CD4-positive, CD25-positive, alpha-beta regulatory T cell (primary cell): ENCODE measurements around the gene NUDT19. TPM values are rescaled to one million over a fixed set of nuclear protein-coding genes. Genes with fewer than 3 reads are reported as not detected.

Source experiments
- ATAC-seq, 2 donors: fragments of 150-1000 bp; cut with Tn5 transposase; one replicate each; pipeline ENCODE4 v1.10.0; 2021; ENCODE audit warnings: low read depth in 2 of 2, moderate number of reproducible peaks in 2 of 2, moderate library complexity in 1 of 2
- DNase-seq, 3 donors: peaks; one replicate each; pipeline versions ENCODE4 v3.0.0 to v3.0.0-alpha.2; 2012 to 2022; ENCODE audit warnings: mixed read lengths in 1 of 3
- H3K27ac ChIP-seq: one replicate; pipeline ENCODE4 v1.7.0; 2013; ENCODE audit warnings: mild to moderate bottlenecking, low read length; ENCODE audit not compliant: insufficient read depth, poor library complexity, severe bottlenecking
- H3K27me3 ChIP-seq: one replicate; pipeline ENCODE4 v1.7.0; 2013; ENCODE audit warnings: low read length; ENCODE audit not compliant: control insufficient read depth, insufficient read depth
- H3K36me3 ChIP-seq: one replicate; pipeline ENCODE4 v1.7.0; 2013; ENCODE audit warnings: mild to moderate bottlenecking, low read length, moderate library complexity; ENCODE audit not compliant: control insufficient read depth, insufficient read depth
- H3K4me1 ChIP-seq: 2 replicates; pipeline ENCODE4 v1.7.0; 2013; ENCODE audit warnings: mild to moderate bottlenecking, low read length; ENCODE audit not compliant: insufficient read depth, control insufficient read depth, poor library complexity, severe bottlenecking
- H3K4me3 ChIP-seq: one replicate; pipeline ENCODE4 v1.7.0; 2013; ENCODE audit warnings: low read depth, mild to moderate bottlenecking, low read length, moderate library complexity
- H3K9me3 ChIP-seq, 2 experiments: 1 replicate in 1 of 2; 2 replicates in 1 of 2; pipeline ENCODE4 v1.7.0; 2013; ENCODE audit warnings: low read length in 2 of 2, mild to moderate bottlenecking in 1 of 2, moderate library complexity in 1 of 2; ENCODE audit not compliant: control insufficient read depth in 2 of 2
- H3K27ac Mint-ChIP-seq, 3 donors: one replicate each; pipeline ENCODE4 v1.8.0; 2020 to 2022; ENCODE audit warnings: mild to moderate bottlenecking in 3 of 3, mixed read lengths in 3 of 3, moderate library complexity in 2 of 3
- H3K27me3 Mint-ChIP-seq: one replicate; pipeline ENCODE4 v1.8.0; 2022; ENCODE audit warnings: mild to moderate bottlenecking, mixed read lengths
- H3K36me3 Mint-ChIP-seq: one replicate; pipeline ENCODE4 v1.8.0; 2020; ENCODE audit warnings: mixed read lengths
- H3K4me1 Mint-ChIP-seq, 4 donors: one replicate each; pipeline ENCODE4 v1.8.0; 2020 to 2022; ENCODE audit warnings: mixed read lengths in 4 of 4, mild to moderate bottlenecking in 1 of 4
- H3K4me3 Mint-ChIP-seq, 4 donors: one replicate each; pipeline ENCODE4 v1.8.0; 2020 to 2022; ENCODE audit warnings: mild to moderate bottlenecking in 4 of 4, mixed read lengths in 4 of 4, moderate library complexity in 3 of 4
- H3K9me3 Mint-ChIP-seq, 7 donors: one replicate each; pipeline ENCODE4 v1.8.0; 2020 to 2022; ENCODE audit warnings: mixed read lengths in 7 of 7, mild to moderate bottlenecking in 3 of 7, moderate library complexity in 2 of 7
- polyA plus RNA-seq, 4 donors: library from polyadenylated mRNA; unstranded; fragments of 300-500 nt; fragmentation: Illumina TruSeq; gene quantifications; one replicate each; pipeline ENCODE4 v1.2.3, GENCODE V29; 2021
- total RNA-seq: library from RNA; stranded (reverse); gene quantifications from one replicate; pipeline ENCODE4 v1.2.3, GENCODE V29; 2022

The NUDT19 gene
- total and polyA plus RNA-seq, 5 donors from 2014 or later: 3.1 to 7.3 (median 4.2) TPM

DNA sequence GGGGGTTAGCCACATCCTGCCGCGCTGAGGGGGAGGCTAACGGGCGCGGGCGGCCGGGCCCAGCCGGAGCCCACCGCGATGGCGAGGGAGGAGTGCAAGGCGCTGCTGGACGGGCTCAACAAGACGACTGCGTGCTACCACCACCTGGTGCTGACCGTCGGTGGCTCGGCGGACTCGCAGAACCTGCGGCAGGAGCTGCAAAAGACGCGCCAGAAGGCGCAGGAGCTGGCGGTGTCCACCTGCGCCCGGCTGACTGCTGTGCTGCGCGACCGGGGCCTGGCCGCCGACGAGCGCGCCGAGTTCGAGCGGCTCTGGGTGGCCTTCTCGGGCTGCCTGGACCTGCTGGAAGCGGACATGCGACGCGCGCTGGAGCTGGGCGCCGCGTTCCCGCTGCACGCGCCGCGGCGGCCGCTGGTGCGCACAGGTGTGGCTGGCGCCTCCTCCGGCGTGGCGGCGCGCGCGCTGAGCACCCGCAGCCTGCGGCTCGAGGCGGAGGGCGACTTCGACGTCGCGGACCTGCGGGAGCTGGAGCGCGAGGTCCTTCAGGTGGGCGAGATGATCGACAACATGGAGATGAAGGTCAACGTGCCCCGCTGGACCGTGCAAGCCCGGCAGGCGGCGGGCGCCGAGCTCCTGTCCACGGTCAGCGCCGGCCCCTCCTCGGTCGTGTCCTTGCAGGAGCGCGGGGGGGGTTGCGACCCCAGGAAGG, 15.3 kb upstream of the NUDT19 start:
- no peaks in the 10 kb centered on the region for H3K9me3 Mint-ChIP-seq
- no peaks in the 10 kb centered on the region for H3K36me3 ChIP-seq
- ATAC-seq (no peak), DNase-seq (peak in 2 of 3 donors; percentile 5 to 53)
- H3K4me3 ChIP-seq: peak overlapping the region; percentile 19
- H3K36me3 Mint-ChIP-seq: no peaks in the 10 kb centered on the region
- H3K27ac Mint-ChIP-seq: no peak overlapping the region
- H3K27me3 ChIP-seq: peaks cover 5% of the 10 kb centered on the region
- H3K4me3 Mint-ChIP-seq: peak overlapping the region in 3 of 4 donors; percentile 93 to 97 (median 96)
- H3K4me1 Mint-ChIP-seq: peaks cover 0 to 41% (median 26%) of the 10 kb centered on the region in 4 donors
- H3K27me3 Mint-ChIP-seq: peaks cover 35% of the 10 kb centered on the region
- peaks cover 45% of the 10 kb centered on the region for H3K4me1 ChIP-seq
- no peak overlapping the region for H3K27ac ChIP-seq
- H3K9me3 ChIP-seq: no peaks in the 10 kb centered on the region

DNA sequence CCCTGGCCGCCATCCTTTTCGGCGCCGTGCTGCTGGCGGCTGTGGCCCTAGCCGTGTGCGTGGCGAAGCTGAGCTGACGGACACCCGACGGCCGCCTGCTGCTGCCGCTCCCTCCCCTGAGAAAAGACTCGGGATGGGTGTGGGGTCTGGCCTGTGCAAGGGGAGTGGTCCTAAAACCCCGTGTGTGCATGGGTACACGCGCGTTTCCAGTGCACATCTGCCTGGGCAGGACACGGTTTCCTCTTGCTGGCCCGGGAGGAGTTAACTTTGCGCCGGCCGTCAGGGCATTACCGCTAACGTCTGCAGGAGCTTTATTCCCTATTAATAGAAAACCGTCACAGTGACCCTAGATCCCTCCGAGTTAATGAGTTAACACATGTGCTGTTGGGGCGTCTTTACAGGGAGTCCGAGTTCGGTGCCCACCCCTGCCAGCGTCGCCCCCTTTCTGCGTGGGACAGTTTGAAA, 14.7 kb upstream of the NUDT19 start:
- DNase-seq: no peak
- no peaks in the 10 kb centered on the region for H3K36me3 Mint-ChIP-seq
- no peaks in the 10 kb centered on the region for H3K9me3 Mint-ChIP-seq
- peak overlapping the region in 1 of 3 donors; percentile 49 for H3K27ac Mint-ChIP-seq
- no peak overlapping the region for H3K4me3 ChIP-seq
- no peak overlapping the region for H3K27ac ChIP-seq
- H3K4me1 ChIP-seq: peaks cover 45% of the 10 kb centered on the region
- H3K4me1 Mint-ChIP-seq: peaks cover 0 to 36% (median 21%) of the 10 kb centered on the region in 4 donors
- peak overlapping the region; percentile 72 to 83 (median 80) for H3K4me3 Mint-ChIP-seq
- H3K27me3 Mint-ChIP-seq: peaks cover 35% of the 10 kb centered on the region
- ATAC-seq: no peak
- H3K36me3 ChIP-seq: no peaks in the 10 kb centered on the region
- H3K9me3 ChIP-seq: no peaks in the 10 kb centered on the region
- H3K27me3 ChIP-seq: peaks cover 5% of the 10 kb centered on the region

DNA sequence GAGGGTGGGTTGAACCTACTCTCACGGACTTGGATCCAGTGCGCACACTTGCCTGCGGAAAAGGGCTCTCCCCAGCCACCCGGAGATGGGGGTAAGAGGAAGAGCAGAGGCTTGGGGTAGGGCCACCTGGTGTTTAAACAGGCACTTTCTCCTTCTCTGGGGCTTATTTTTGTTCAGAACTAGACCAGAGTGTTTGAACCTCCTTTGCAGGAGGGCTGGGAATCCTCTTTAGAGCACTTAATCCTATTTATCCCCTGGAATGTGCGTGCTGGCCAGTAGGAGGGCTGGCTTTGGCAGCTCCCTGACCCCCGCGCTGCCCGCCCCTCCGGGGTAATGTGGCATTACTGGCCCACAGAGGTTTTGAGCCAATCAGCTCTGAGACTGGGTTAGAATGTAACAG, 14.0 kb upstream of the NUDT19 start:
- H3K4me1 Mint-ChIP-seq: peaks cover 0 to 28% (median 15%) of the 10 kb centered on the region in 4 donors
- H3K9me3 Mint-ChIP-seq: no peaks in the 10 kb centered on the region
- Histone ChIP-seq H3K4me1 (peaks cover 40% of the 10 kb centered on the region), H3K9me3 (no peaks in the 10 kb centered on the region), H3K4me3 (no peak overlapping the region), H3K27ac (no peak overlapping the region), H3K36me3 (no peaks in the 10 kb centered on the region), H3K27me3 (peaks cover 5% of the 10 kb centered on the region)
- peak overlapping the region; percentile 72 to 83 (median 80) for H3K4me3 Mint-ChIP-seq
- H3K27ac Mint-ChIP-seq: no peak overlapping the region
- no peaks in the 10 kb centered on the region for H3K36me3 Mint-ChIP-seq
- ATAC-seq: no peak
- peaks cover 35% of the 10 kb centered on the region for H3K27me3 Mint-ChIP-seq
- no peak for DNase-seq

DNA sequence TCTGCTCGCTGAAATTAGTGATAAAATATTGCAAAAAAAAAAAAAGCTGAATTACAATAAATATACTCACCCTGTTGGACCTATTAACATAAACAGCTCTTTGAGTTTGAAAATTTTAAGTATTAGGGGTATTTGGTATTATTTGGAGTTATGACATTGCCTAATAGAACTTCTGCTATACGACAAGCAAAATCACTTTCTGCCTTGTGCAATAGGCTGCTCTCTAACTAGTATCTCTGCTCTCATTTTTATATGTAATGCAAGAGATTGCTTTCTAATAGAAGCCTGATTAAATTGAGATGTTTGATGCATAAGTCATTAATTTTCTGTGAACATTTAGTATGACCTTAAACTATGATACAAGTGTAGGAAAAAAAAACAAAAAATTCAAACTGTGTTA, 10.6 kb upstream of the NUDT19 start:
- H3K4me1 ChIP-seq: peaks cover 12% of the 10 kb centered on the region
- ATAC-seq: no peak

DNA sequence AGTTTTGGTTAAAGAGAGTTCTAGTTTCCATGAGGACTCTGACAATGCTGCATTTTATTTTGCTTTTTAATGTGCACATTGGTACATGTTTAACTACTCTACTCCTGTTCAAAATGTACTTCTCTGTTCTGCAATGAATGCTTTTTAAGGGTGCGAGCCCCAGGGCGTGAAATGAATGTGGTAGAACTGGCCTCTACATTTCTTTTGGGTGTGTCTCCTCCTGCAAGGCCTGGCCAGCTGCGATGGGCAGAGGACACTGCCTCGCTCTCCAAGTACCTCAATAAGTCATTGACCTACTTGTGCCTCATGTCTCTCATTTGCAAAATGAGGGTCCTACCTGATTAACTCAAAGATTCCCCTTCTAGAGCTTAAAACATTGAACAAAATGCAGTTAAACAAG, 9.3 kb upstream of the NUDT19 start:
- Mint-ChIP-seq H3K4me1 (peaks cover 0 to 4% (median 2%) of the 10 kb centered on the region in 4 donors), H3K27me3 (peaks cover 29% of the 10 kb centered on the region), H3K4me3 (peak overlapping the region in 1 of 4 donors; percentile 4), H3K9me3 (no peaks in the 10 kb centered on the region), H3K36me3 (no peaks in the 10 kb centered on the region), H3K27ac (no peak overlapping the region)
- ATAC-seq (no peak), DNase-seq (no peak)
- Histone ChIP-seq H3K36me3 (no peaks in the 10 kb centered on the region), H3K4me3 (no peak overlapping the region), H3K27ac (no peak overlapping the region), H3K27me3 (peaks cover 4% of the 10 kb centered on the region), H3K9me3 (no peaks in the 10 kb centered on the region), H3K4me1 (no peaks in the 10 kb centered on the region)

More for the DNA sequence above, 10.6 kb upstream of the NUDT19 start:
- no peak for DNase-seq
- Histone ChIP-seq H3K36me3 (no peaks in the 10 kb centered on the region), H3K9me3 (no peaks in the 10 kb centered on the region), H3K27ac (no peak overlapping the region), H3K27me3 (peaks cover 5% of the 10 kb centered on the region), H3K4me3 (no peak overlapping the region)
- Mint-ChIP-seq H3K4me3 (peak overlapping the region in 1 of 4 donors; percentile 17), H3K9me3 (no peaks in the 10 kb centered on the region), H3K36me3 (no peaks in the 10 kb centered on the region), H3K4me1 (peaks cover 0 to 7% (median 6%) of the 10 kb centered on the region in 4 donors), H3K27me3 (peaks cover 35% of the 10 kb centered on the region), H3K27ac (no peak overlapping the region)

DNA sequence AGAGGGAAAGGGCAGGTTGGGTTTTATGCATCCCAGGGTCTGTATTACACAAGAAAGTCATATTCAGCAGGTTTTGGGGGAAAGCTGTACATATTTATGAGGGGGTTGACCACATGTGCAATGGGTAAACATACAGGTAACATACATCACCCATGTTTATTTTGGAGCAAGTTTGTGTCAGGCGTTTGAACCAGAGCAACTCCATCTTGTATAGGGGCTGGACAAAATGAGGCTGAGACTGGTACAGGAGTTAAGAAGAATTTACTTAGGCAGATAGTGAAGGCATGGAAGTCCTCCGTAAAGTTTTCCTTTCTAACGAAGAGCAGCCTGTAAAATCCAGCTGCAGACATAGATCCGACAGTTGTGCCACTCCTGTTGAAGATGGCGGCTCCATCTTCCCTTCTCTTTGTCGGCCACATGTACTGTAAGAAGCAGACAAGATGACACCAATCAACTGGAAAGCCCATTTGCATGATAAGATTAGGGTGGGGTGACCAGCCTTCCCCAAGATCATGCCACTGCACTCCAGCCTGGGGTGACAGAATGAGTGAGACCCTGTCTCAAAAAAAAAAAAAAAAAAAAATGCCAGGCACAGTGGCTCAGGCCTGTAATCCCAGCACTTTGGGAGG, 4.7 kb upstream of the NUDT19 start:
- Histone ChIP-seq H3K36me3 (no peaks in the 10 kb centered on the region), H3K27me3 (no peaks in the 10 kb centered on the region), H3K4me3 (no peak overlapping the region), H3K27ac (no peak overlapping the region), H3K4me1 (peaks cover 7% of the 10 kb centered on the region), H3K9me3 (no peaks in the 10 kb centered on the region)
- DNase-seq (no peak), ATAC-seq (no peak)
- peaks cover 0 to 15% (median 11%) of the 10 kb centered on the region in 4 donors for H3K4me1 Mint-ChIP-seq
- H3K4me3 Mint-ChIP-seq: peak overlapping the region in 1 of 4 donors; percentile 47
- no peak overlapping the region for H3K27ac Mint-ChIP-seq
- H3K36me3 Mint-ChIP-seq: no peaks in the 10 kb centered on the region
- no peaks in the 10 kb centered on the region for H3K9me3 Mint-ChIP-seq
- peaks cover 6% of the 10 kb centered on the region for H3K27me3 Mint-ChIP-seq

DNA sequence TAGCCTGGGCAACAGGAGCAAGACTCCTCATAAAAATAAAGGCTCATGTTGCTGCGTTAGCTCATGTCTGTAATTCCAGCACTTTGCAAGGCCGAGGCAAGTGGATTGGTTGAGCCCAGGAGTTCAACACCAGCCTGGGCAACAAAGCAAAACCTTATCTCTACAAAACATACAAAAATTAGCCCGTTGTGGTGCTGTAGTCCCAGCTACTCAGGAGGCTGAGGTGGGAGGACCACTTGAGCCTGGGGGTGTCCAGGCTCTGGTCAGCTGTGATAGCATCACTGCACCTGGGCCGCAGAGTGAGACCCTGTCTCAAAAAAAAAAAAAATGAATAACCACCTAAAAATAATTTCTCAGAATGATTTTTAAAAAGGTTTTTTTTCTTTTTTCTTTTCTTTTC, 3.9 kb upstream of the NUDT19 start:
- no peak overlapping the region for H3K4me3 Mint-ChIP-seq
- DNase-seq: no peak

More for the DNA sequence above, 3.9 kb upstream of the NUDT19 start:
- H3K27ac Mint-ChIP-seq: no peak overlapping the region
- H3K27me3 ChIP-seq: no peaks in the 10 kb centered on the region
- H3K9me3 Mint-ChIP-seq: no peaks in the 10 kb centered on the region
- H3K27ac ChIP-seq: no peak overlapping the region
- H3K4me3 ChIP-seq: no peak overlapping the region
- H3K36me3 ChIP-seq: no peaks in the 10 kb centered on the region
- H3K4me1 ChIP-seq: peaks cover 12% of the 10 kb centered on the region
- peaks cover 6% of the 10 kb centered on the region for H3K27me3 Mint-ChIP-seq
- H3K4me1 Mint-ChIP-seq: peaks cover 1 to 17% (median 12%) of the 10 kb centered on the region in 4 donors
- H3K9me3 ChIP-seq: no peaks in the 10 kb centered on the region
- no peaks in the 10 kb centered on the region for H3K36me3 Mint-ChIP-seq
- no peak for ATAC-seq
